HCT116 (cell line): ENCODE measurements around the gene NPW. TPM values are rescaled to one million over a fixed set of nuclear protein-coding genes. Genes with fewer than 3 reads are reported as not detected.

ENCODE experiments used
- ATAC-seq: fragments of 200-7000 bp; cut with Tn5 transposase; 2 replicates; pipeline ENCODE4 v1.9.1; 2020; ENCODE audit warnings: mild to moderate bottlenecking, moderate library complexity
- BruUV-seq: library from RNA; stranded (reverse); fragments of 400-500 nt; replicated peaks from 2 replicates; lab custom pipeline; 2021; lab: Mats Ljungman, UMichigan
- CTCF ChIA-PET: fragments of 300-600 bp; sonication (Branson Sonifier 250); formaldehyde crosslinking; loops from one replicate; lab custom pipeline; 2021; ENCODE audit warnings: antibody characterized with exemption; lab: Charles Lee
- POLR2A ChIA-PET: fragments of 300-600, 350-600 bp; sonication (Branson Sonifier 250); formaldehyde crosslinking; loops from one replicate; lab custom pipeline; 2021; ENCODE audit warnings: antibody characterized with exemption; lab: Charles Lee
- RAD21 ChIA-PET, 2 experiments: fragments of 300-600 bp; sonication (Branson Sonifier 250); formaldehyde crosslinking; loops; one replicate each; lab custom pipeline; 2023; ENCODE audit warnings: low total read pairs in 2 of 2; ENCODE audit not compliant: uncharacterized antibody in 2 of 2, unreplicated experiment in 2 of 2, low non-redundant PET in 1 of 2; lab: Charles Lee
- DNase-seq: peaks from one replicate; pipeline ENCODE4 v3.0.0-alpha.2; 2010; ENCODE audit warnings: low read depth, low spot score
- H2AFZ ChIP-seq: fragments of 200-600 bp; shearing (Covaris generic), sonication (generic); 2 replicates; pipeline ENCODE4 v1.6.1; 2017; ENCODE audit warnings: low read depth, mixed run types, mixed read lengths, antibody characterized with exemption, low read length; ENCODE audit not compliant: poor library complexity, severe bottlenecking
- H3K27ac ChIP-seq: 2 replicates; pipeline ENCODE4 v1.5.1; 2012; ENCODE audit warnings: low read depth, low read length
- H3K27me3 ChIP-seq: fragments of 200-600 bp; sonication (generic); 2 replicates; pipeline ENCODE4 v1.6.1; 2016; ENCODE audit warnings: mixed run types, low read length, mixed read lengths; ENCODE audit not compliant: insufficient read depth
- H3K36me3 ChIP-seq, 2 experiments: fragments of 200-500 bp in 1 of 2; fragments of 200-600 bp in 1 of 2; sonication (Bioruptor generic) in 1 of 2; sonication (generic) in 1 of 2; 2 replicates each; pipeline versions ENCODE4 v1.5.1 to v1.6.1; 2014 to 2016; ENCODE audit warnings: low read length in 2 of 2, inconsistent platforms in 1 of 2, mixed read lengths in 1 of 2, mixed run types in 1 of 2; ENCODE audit not compliant: insufficient read depth in 2 of 2, control insufficient read depth in 1 of 2
- H3K4me1 ChIP-seq, 2 experiments: fragments of 200-600 bp in 1 of 2; sonication (generic) in 1 of 2; 2 replicates each; pipeline versions ENCODE4 v1.5.1 to v1.6.1; 2012 to 2017; ENCODE audit warnings: low read length in 2 of 2, inconsistent platforms in 1 of 2, mild to moderate bottlenecking in 1 of 2, mixed read lengths in 1 of 2, mixed run types in 1 of 2, moderate library complexity in 1 of 2; ENCODE audit not compliant: insufficient read depth in 2 of 2, control insufficient read depth in 1 of 2
- H3K4me2 ChIP-seq: fragments of 200-600 bp; sonication (generic); 2 replicates; pipeline ENCODE4 v1.6.1; 2017; ENCODE audit warnings: mixed run types, low read length, mixed read lengths
- H3K4me3 ChIP-seq, 2 experiments: fragments of 200-600 bp in 1 of 2; sonication (generic) in 1 of 2; replicated peaks in 1 of 2; 2 replicates each; pipeline ENCODE4 v1.5.1; 2011 to 2016; ENCODE audit warnings: low read length in 2 of 2, control low read depth in 1 of 2, low read depth in 1 of 2, mild to moderate bottlenecking in 1 of 2, mixed read lengths in 1 of 2, mixed run types in 1 of 2
- H3K79me2 ChIP-seq: fragments of 200-600 bp; sonication (generic); 2 replicates; pipeline ENCODE4 v1.6.1; 2017; ENCODE audit warnings: mild to moderate bottlenecking, mixed run types, low read length, moderate library complexity, mixed read lengths; ENCODE audit not compliant: insufficient read depth
- H3K9ac ChIP-seq: fragments of 200-600 bp; sonication (generic); 2 replicates; pipeline ENCODE4 v1.6.1; 2016; ENCODE audit warnings: low read length, mixed read lengths
- H3K9me2 ChIP-seq: fragments of 200-600 bp; sonication (generic), shearing (Covaris generic); 2 replicates; pipeline ENCODE4 v1.6.1; 2017; ENCODE audit warnings: mixed run types, mild to moderate bottlenecking, moderate library complexity; ENCODE audit not compliant: insufficient read depth
- H3K9me3 ChIP-seq, 2 experiments: fragments of 200-500 bp in 1 of 2; fragments of 200-600 bp in 1 of 2; sonication (Bioruptor generic) in 1 of 2; sonication (generic) in 1 of 2; 2 replicates each; pipeline ENCODE4 v1.6.1; 2014 to 2017; ENCODE audit warnings: low read length in 2 of 2, mixed read lengths in 2 of 2, inconsistent platforms in 1 of 2, low read depth in 1 of 2, mild to moderate bottlenecking in 1 of 2, mixed run types in 1 of 2, moderate library complexity in 1 of 2; ENCODE audit not compliant: control insufficient read depth in 1 of 2, insufficient read depth in 1 of 2
- H4K20me1 ChIP-seq: fragments of 200-600 bp; sonication (generic), shearing (Covaris generic); 2 replicates; pipeline ENCODE4 v1.6.1; 2017; ENCODE audit warnings: mixed run types, mild to moderate bottlenecking, moderate library complexity; ENCODE audit not compliant: insufficient read depth
- ATF3 ChIP-seq: IDR thresholded peaks from 2 replicates; pipeline ENCODE4 v1.6.1; 2012
- CBX3 ChIP-seq: IDR thresholded peaks from 2 replicates; pipeline ENCODE4 v1.6.1; 2012; ENCODE audit warnings: low read depth
- CEBPB ChIP-seq: IDR thresholded peaks from 2 replicates; pipeline ENCODE4 v1.6.1; 2012; ENCODE audit warnings: low read depth
- CTCF ChIP-seq, 3 experiments: fragments of 200-600 bp in 1 of 3; sonication (generic) in 1 of 3; IDR thresholded peaks in 2 of 3; conservative IDR thresholded peaks in 1 of 3; 2 replicates each; pipeline ENCODE4 v1.5.1; 2012 to 2017; ENCODE audit warnings: low read depth in 2 of 3, low read length in 2 of 3, antibody characterized with exemption in 1 of 3, borderline replicate concordance in 1 of 3, control low read depth in 1 of 3, mild to moderate bottlenecking in 1 of 3, mixed read lengths in 1 of 3, mixed run types in 1 of 3, moderate library complexity in 1 of 3; ENCODE audit not compliant: insufficient read depth in 1 of 3
- EGR1 ChIP-seq: IDR thresholded peaks from 2 replicates; pipeline ENCODE4 v1.6.1; 2012; ENCODE audit warnings: low read depth
- ELF1 ChIP-seq: IDR thresholded peaks from 2 replicates; pipeline ENCODE4 v1.6.1; 2012; ENCODE audit warnings: low read depth, borderline replicate concordance
- EZH2 ChIP-seq: fragments of 200-600 bp; sonication (generic); IDR thresholded peaks from 2 replicates; pipeline ENCODE4 v1.6.1; 2017; ENCODE audit warnings: antibody characterized with exemption, mixed run types
- EZH2phosphoT487 ChIP-seq: fragments of 200-600 bp; IDR thresholded peaks from 2 replicates; pipeline ENCODE4 v1.6.1; 2018; ENCODE audit warnings: antibody characterized with exemption, borderline replicate concordance
- FOSL1 ChIP-seq: IDR thresholded peaks from 2 replicates; pipeline ENCODE4 v1.6.1; 2012; ENCODE audit warnings: low read depth
- JUND ChIP-seq: IDR thresholded peaks from 2 replicates; pipeline ENCODE4 v1.6.1; 2012
- POLR2A ChIP-seq: IDR thresholded peaks from 2 replicates; pipeline ENCODE4 v1.7.0; 2011; ENCODE audit warnings: borderline replicate concordance; ENCODE audit not compliant: insufficient read depth, insufficient read length; ENCODE audit errors: extremely low read depth
- POLR2AphosphoS5 ChIP-seq: IDR thresholded peaks from 2 replicates; pipeline ENCODE4 v1.6.1; 2011; ENCODE audit warnings: mild to moderate bottlenecking, low read depth, low read length, moderate library complexity
- RAD21 ChIP-seq: IDR thresholded peaks from 2 replicates; pipeline ENCODE4 v1.6.1; 2012; ENCODE audit warnings: low read depth, mild to moderate bottlenecking
- SIN3A ChIP-seq: IDR thresholded peaks from 2 replicates; pipeline ENCODE4 v1.6.1; 2012; ENCODE audit warnings: low read depth
- SP1 ChIP-seq: IDR thresholded peaks from 2 replicates; pipeline ENCODE4 v1.6.1; 2012; ENCODE audit warnings: low read depth
- SRF ChIP-seq: IDR thresholded peaks from 2 replicates; pipeline ENCODE4 v1.6.1; 2012; ENCODE audit warnings: low read depth
- TCF7L2 ChIP-seq: IDR thresholded peaks from 2 replicates; pipeline ENCODE4 v1.7.0; 2011; ENCODE audit warnings: borderline replicate concordance, inconsistent platforms; ENCODE audit not compliant: insufficient read depth, insufficient read length; ENCODE audit errors: extremely low read depth
- YY1 ChIP-seq: IDR thresholded peaks from 2 replicates; pipeline ENCODE4 v1.6.1; 2011; ENCODE audit warnings: low read length, low read depth, moderate library complexity, mild to moderate bottlenecking; ENCODE audit not compliant: insufficient replicate concordance; ENCODE audit errors: extremely low read depth
- ZFX ChIP-seq: fragments of 450-650 bp; IDR thresholded peaks from 2 replicates; pipeline ENCODE4 v1.6.1; 2017
- ZNF274 ChIP-seq: fragments of 200-500 bp; sonication (Bioruptor generic); IDR thresholded peaks from 2 replicates; pipeline ENCODE4 v1.6.1; 2014; ENCODE audit warnings: mild to moderate bottlenecking, low read depth, low read length, inconsistent platforms
- intact Hi-C: fragments of 100-400 bp; cut with micrococcal nuclease; formaldehyde crosslinking; loops from 2 replicates; pipeline ENCODE4 v1.10.0; 2022
- total RNA-seq: library from RNA; stranded (reverse); gene quantifications from one replicate; pipeline ENCODE4 v1.2.1, GENCODE V29; 2021; ENCODE audit not compliant: unreplicated experiment
- TF ChIP-seq, protein P1 (sequence below): IDR thresholded peaks from 2 replicates; pipeline ENCODE4 v1.6.1; 2012; ENCODE audit warnings: low read depth
- TF ChIP-seq, protein P2 (sequence below): IDR thresholded peaks from 2 replicates; pipeline ENCODE4 v1.6.1; 2012

NPW gene
- total RNA-seq, 1 experiment from 2014 or later, result 226 TPM

DNA sequence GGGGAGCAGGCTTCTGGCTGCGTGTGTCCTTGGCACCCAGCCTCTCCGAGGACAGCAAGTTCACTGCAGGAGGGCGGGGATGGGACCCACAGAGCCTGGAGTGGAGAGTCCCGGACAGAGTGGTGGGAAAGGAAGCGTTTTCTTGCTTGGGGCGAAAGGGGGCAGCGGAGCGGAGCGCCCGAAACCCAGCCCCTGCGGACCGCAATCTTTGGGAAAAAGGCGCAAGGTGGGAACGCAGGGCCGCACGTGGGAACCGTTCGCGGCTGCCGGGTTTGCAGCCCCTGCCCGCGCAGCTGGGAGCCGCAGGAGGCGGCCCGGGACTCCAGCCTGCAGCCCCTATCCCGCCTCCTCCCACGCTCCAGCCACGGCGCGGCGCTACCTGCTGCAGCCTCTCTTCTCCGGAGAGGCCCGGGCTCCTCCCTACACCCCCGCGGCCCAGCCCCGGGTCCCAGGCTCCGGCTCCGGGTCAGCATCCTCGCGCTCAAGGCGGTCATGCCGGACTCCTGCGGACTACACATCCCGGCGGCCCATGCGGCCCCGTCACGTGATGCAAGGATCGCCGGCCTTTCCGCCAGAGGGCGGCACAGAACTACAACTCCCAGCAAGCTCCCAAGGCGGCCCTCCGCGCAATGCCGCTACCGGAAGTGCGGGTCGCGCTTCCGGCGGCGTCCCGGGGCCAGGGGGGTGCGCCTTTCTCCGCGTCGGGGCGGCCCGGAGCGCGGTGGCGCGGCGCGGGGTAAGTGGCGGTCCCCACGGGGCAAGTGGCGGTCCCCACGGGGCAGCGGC is 27.9 kb downstream of the NPW start, which contains the start of the genes NTHL1 and TSC2:
NTHL1 (minus strand) TSS at position 505 of the 786 bp plus-strand sequence; CDS start at position 494, 11 bp downstream.
TSC2 (plus strand) TSS at position 656 of the 786 bp plus-strand sequence. CDS start 631 bp downstream, outside the sequence.
- H3K36me3 ChIP-seq, result peaks cover 0 to 3% of the 10 kb centered on the region in 2 experiments; a peak in 1 of 4 replicates
- H2AFZ ChIP-seq, result no peak within 1 kb of the TSS
- BruUV-seq, result no TSS peak
- peak within 1 kb of the TSS; percentile 71 for H3K27ac ChIP-seq
- H3K27me3 ChIP-seq, result no peaks in the 10 kb centered on the region
- H3K9ac ChIP-seq, result peak within 1 kb of the TSS; percentile 77
- ChIA-PET RAD21 (no interaction called here), CTCF (interaction anchor here (0.8 to 1.8 kb wide), 5 partner anchors 8 to 93 kb away, joined by 3 to 12 read pairs (median 4); no protein-coding TSS in a partner anchor), POLR2A (interaction anchor here (1.0 to 1.7 kb wide), 3 partner anchors 104 to 204 kb away, joined by 4 to 6 read pairs (median 4); partner anchors contain the start of genes ECI1 and TRAF7)
- no peaks in the 10 kb centered on the region for H3K9me2 ChIP-seq
- H3K79me2 ChIP-seq, result peaks cover 11% of the 10 kb centered on the region; the same call in 1 of the 2 replicates
- no peaks in the 10 kb centered on the region for H4K20me1 ChIP-seq
- H3K4me3 ChIP-seq, result peak within 1 kb of the TSS; percentile 64 to 88
- no peaks in the 10 kb centered on the region for H3K9me3 ChIP-seq
- ATAC-seq, result peak; percentile 96
- peak within 1 kb of the TSS; percentile 82 for H3K4me2 ChIP-seq
- DNase-seq, result peak; percentile 91
- intact Hi-C loops, result loop anchor here (5.0 kb wide), 1 partner anchor 95 kb away; no protein-coding TSS in a partner anchor
- peaks cover 6 to 34% of the 10 kb centered on the region in 2 experiments; a peak in 3 of 4 replicates for H3K4me1 ChIP-seq
- TF ChIP-seq TCF7L2, result peak; percentile 52
- peak; percentile 73 for TF ChIP-seq POLR2AphosphoS5
- no peak for TF ChIP-seq FOSL1
- no peak; the same call in 1 of the 2 replicates for TF ChIP-seq CBX3
- TF ChIP-seq EZH2, result no peak
- peak; percentile 74; the same call in 1 of the 2 replicates for TF ChIP-seq ZFX
- TF ChIP-seq CTCF (IDR thresholded peaks at IDR 0.05 in 2 of 3, conservative IDR thresholded peaks at IDR 0.05 in 1 of 3; ENCODE audit: borderline replicate concordance in 1 of 3, insufficient read depth in 1 of 3, low read depth in 2 of 3, low read length in 2 of 3), result peak in 2 of 3 experiments; percentile 7 to 21; a peak in 1 of 6 replicates
- TF ChIP-seq, protein P1, sequence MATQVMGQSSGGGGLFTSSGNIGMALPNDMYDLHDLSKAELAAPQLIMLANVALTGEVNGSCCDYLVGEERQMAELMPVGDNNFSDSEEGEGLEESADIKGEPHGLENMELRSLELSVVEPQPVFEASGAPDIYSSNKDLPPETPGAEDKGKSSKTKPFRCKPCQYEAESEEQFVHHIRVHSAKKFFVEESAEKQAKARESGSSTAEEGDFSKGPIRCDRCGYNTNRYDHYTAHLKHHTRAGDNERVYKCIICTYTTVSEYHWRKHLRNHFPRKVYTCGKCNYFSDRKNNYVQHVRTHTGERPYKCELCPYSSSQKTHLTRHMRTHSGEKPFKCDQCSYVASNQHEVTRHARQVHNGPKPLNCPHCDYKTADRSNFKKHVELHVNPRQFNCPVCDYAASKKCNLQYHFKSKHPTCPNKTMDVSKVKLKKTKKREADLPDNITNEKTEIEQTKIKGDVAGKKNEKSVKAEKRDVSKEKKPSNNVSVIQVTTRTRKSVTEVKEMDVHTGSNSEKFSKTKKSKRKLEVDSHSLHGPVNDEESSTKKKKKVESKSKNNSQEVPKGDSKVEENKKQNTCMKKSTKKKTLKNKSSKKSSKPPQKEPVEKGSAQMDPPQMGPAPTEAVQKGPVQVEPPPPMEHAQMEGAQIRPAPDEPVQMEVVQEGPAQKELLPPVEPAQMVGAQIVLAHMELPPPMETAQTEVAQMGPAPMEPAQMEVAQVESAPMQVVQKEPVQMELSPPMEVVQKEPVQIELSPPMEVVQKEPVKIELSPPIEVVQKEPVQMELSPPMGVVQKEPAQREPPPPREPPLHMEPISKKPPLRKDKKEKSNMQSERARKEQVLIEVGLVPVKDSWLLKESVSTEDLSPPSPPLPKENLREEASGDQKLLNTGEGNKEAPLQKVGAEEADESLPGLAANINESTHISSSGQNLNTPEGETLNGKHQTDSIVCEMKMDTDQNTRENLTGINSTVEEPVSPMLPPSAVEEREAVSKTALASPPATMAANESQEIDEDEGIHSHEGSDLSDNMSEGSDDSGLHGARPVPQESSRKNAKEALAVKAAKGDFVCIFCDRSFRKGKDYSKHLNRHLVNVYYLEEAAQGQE, result no peak
- peak; percentile 91 for TF ChIP-seq YY1
- TF ChIP-seq EZH2phosphoT487, result no peak
- TF ChIP-seq ATF3, result no peak
- peak; percentile 58 for TF ChIP-seq SIN3A
- no peak for TF ChIP-seq SRF
- no peak for TF ChIP-seq JUND
- peak; percentile 67 for TF ChIP-seq POLR2A
- TF ChIP-seq SP1, result no peak; the same call in 1 of the 2 replicates
- TF ChIP-seq, protein P2, sequence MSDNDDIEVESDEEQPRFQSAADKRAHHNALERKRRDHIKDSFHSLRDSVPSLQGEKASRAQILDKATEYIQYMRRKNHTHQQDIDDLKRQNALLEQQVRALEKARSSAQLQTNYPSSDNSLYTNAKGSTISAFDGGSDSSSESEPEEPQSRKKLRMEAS, result peak; percentile 87
- no peak for TF ChIP-seq CEBPB
- TF ChIP-seq ELF1, result no peak; the same call in 1 of the 2 replicates
- TF ChIP-seq RAD21, result no peak
- TF ChIP-seq ZNF274, result no peak
- peak; percentile 95 for TF ChIP-seq EGR1
